NCI-H2227 (cell line): ENCODE results near the gene GBX2.
A peak's percentile ranks its signal among the peaks of the same experiment; 100 is the strongest.

ENCODE experiments used
- DNase-seq: peaks from one replicate; lab custom pipeline; 2025; ENCODE audit not compliant: unreplicated experiment; lab: John Stamatoyannopoulos, UW

The GBX2 gene

GRCh38 chr2:236184701-236185100 is 16.5 kb upstream of the GBX2 start:
- DNase-seq = no peak

- peak; percentile 56 for DNase-seq
Measured at GRCh38 chr2:236180831-236181453, 12.8 kb upstream of the GBX2 start.

- no peak for DNase-seq
Measured at GRCh38 chr2:236180076-236180816, 12.1 kb upstream of the GBX2 start.

GRCh38 chr2:236179236-236180075 is 11.3 kb upstream of the GBX2 start:
- DNase-seq = no peak

GRCh38 chr2:236178890-236179235 is 10.7 kb upstream of the GBX2 start:
- DNase-seq = no peak

GRCh38 chr2:236177967-236178889 is 10.0 kb upstream of the GBX2 start:
- peak; percentile 4 for DNase-seq

GRCh38 chr2:236177604-236177966 is 9.4 kb upstream of the GBX2 start:
- no peak for DNase-seq

GRCh38 chr2:236176951-236177350 is 8.8 kb upstream of the GBX2 start:
- no peak for DNase-seq

GRCh38 chr2:236176417-236176816 is 8.2 kb upstream of the GBX2 start:
- no peak for DNase-seq

GRCh38 chr2:236175548-236176150 is 7.5 kb upstream of the GBX2 start:
- DNase-seq = no peak

- DNase-seq = no peak
Measured at GRCh38 chr2:236173729-236174607, 5.8 kb upstream of the GBX2 start.

GRCh38 chr2:236173036-236173728 is 5.0 kb upstream of the GBX2 start:
- DNase-seq = no peak

- DNase-seq = no peak
Measured at GRCh38 chr2:236172255-236173035, 4.3 kb upstream of the GBX2 start.

GRCh38 chr2:236171680-236172254 is 3.6 kb upstream of the GBX2 start:
- no peak for DNase-seq

- no peak for DNase-seq
Measured at GRCh38 chr2:236171181-236171679, 3.0 kb upstream of the GBX2 start.

- DNase-seq = no peak
Measured at GRCh38 chr2:236170590-236171165, 2.5 kb upstream of the GBX2 start.
